IMR-90 (cell line): ENCODE measurements around the gene TEDC2. TPM values are rescaled to one million over a fixed set of nuclear protein-coding genes. Genes with fewer than 3 reads are reported as not detected.

Experiments
- ATAC-seq: fragments of 200-7000 bp; cut with Tn5 transposase; 2 replicates; pipeline ENCODE4 v1.9.1; 2020; ENCODE audit warnings: low read depth, mild to moderate bottlenecking, moderate library complexity
- BruUV-seq: library from RNA; stranded (reverse); fragments of 400-500 nt; replicated peaks from 2 replicates; lab custom pipeline; 2021; lab: Mats Ljungman, UMichigan
- CTCF ChIA-PET: fragments of 300-600 bp; formaldehyde crosslinking; extraction: SDS; loops from one replicate; lab custom pipeline; 2021; ENCODE audit warnings: antibody characterized with exemption; lab: Yijun Ruan, JAX
- POLR2A ChIA-PET: fragments of 300-600 bp; sonication (Branson Sonifier 250); formaldehyde crosslinking; loops from one replicate; lab custom pipeline; 2022; ENCODE audit warnings: antibody characterized with exemption; ENCODE audit not compliant: unreplicated experiment; lab: Charles Lee
- DNase-seq: peaks from one replicate; pipeline ENCODE4 v3.0.0; 2013
- H2AFZ ChIP-seq: replicated peaks from 2 replicates; pipeline ENCODE3; 2013; ENCODE audit warnings: low read length, mild to moderate bottlenecking; ENCODE audit not compliant: poor library complexity
- H2AK5ac ChIP-seq: 2 replicates; pipeline ENCODE4 v1.6.1; 2013; ENCODE audit warnings: low read depth, low read length, inconsistent platforms
- H2AK9ac ChIP-seq: replicated peaks from 2 replicates; pipeline ENCODE3; 2013; ENCODE audit warnings: mild to moderate bottlenecking, low read depth, low read length, moderate library complexity; ENCODE audit not compliant: poor library complexity
- H2BK120ac ChIP-seq: 2 replicates; pipeline ENCODE4 v1.6.1; 2013; ENCODE audit warnings: low read depth, low read length, inconsistent platforms
- H2BK15ac ChIP-seq: 3 replicates; pipeline ENCODE4 v1.6.1; 2013; ENCODE audit warnings: low read depth, low read length, inconsistent platforms
- H2BK20ac ChIP-seq: 2 replicates; pipeline ENCODE4 v1.6.1; 2013; ENCODE audit warnings: low read depth, mild to moderate bottlenecking, inconsistent platforms, low read length, moderate library complexity
- H2BK5ac ChIP-seq: 2 replicates; pipeline ENCODE4 v1.6.1; 2013; ENCODE audit warnings: mild to moderate bottlenecking, low read depth, low read length, inconsistent platforms; ENCODE audit not compliant: poor library complexity, severe bottlenecking
- H3K14ac ChIP-seq: replicated peaks from 2 replicates; pipeline ENCODE4 v1.6.1; 2013; ENCODE audit warnings: low read depth, low read length, inconsistent platforms
- H3K18ac ChIP-seq: 2 replicates; pipeline ENCODE4 v1.6.1; 2013; ENCODE audit warnings: low read depth, low read length, control low read depth
- H3K23ac ChIP-seq: 2 replicates; pipeline ENCODE4 v1.6.1; 2013; ENCODE audit warnings: low read depth, low read length, inconsistent platforms
- H3K27ac ChIP-seq: 2 replicates; pipeline ENCODE4 v1.5.1; 2013; ENCODE audit warnings: mild to moderate bottlenecking, control low read depth, low read length; ENCODE audit not compliant: insufficient read depth
- H3K27me3 ChIP-seq: 2 replicates; pipeline ENCODE4 v1.6.1; 2013; ENCODE audit warnings: low read length; ENCODE audit not compliant: control insufficient read depth, insufficient read depth
- H3K36me3 ChIP-seq: 2 replicates; pipeline ENCODE4 v1.6.1; 2013; ENCODE audit warnings: low read length, mixed read lengths; ENCODE audit not compliant: control insufficient read depth, insufficient read depth
- H3K4ac ChIP-seq: 2 replicates; pipeline ENCODE4 v1.6.1; 2013; ENCODE audit warnings: low read depth, low read length, inconsistent platforms
- H3K4me1 ChIP-seq: 2 replicates; pipeline ENCODE4 v1.6.1; 2013; ENCODE audit warnings: low read length, mixed read lengths; ENCODE audit not compliant: control insufficient read depth, insufficient read depth
- H3K4me2 ChIP-seq: 2 replicates; pipeline ENCODE4 v1.6.1; 2013; ENCODE audit warnings: low read depth, mild to moderate bottlenecking, control low read depth, low read length, moderate library complexity
- H3K4me3 ChIP-seq: 2 replicates; pipeline ENCODE4 v1.5.1; 2013; ENCODE audit warnings: low read depth, mild to moderate bottlenecking, control low read depth, low read length, moderate library complexity; ENCODE audit not compliant: insufficient read depth
- H3K56ac ChIP-seq: 2 replicates; pipeline ENCODE4 v1.6.1; 2013; ENCODE audit warnings: low read length, inconsistent platforms; ENCODE audit not compliant: insufficient read depth; ENCODE audit errors: extremely low read depth
- H3K79me1 ChIP-seq, 2 experiments: 2 replicates each; pipeline ENCODE4 v1.6.1; 2013; ENCODE audit warnings: low read length in 2 of 2, inconsistent platforms in 1 of 2, low read depth in 1 of 2
- H3K9ac ChIP-seq: 2 replicates; pipeline ENCODE4 v1.6.1; 2013; ENCODE audit warnings: low read depth, low read length, control low read depth
- H3K9me1 ChIP-seq: 2 replicates; pipeline ENCODE4 v1.6.1; 2013; ENCODE audit warnings: low read length, inconsistent platforms; ENCODE audit not compliant: insufficient read depth
- H3K9me3 ChIP-seq: 2 replicates; pipeline ENCODE4 v1.6.1; 2013; ENCODE audit warnings: low read length; ENCODE audit not compliant: control insufficient read depth, insufficient read depth
- H4K20me1 ChIP-seq: 2 replicates; pipeline ENCODE4 v1.6.1; 2013; ENCODE audit warnings: low read length, inconsistent platforms; ENCODE audit not compliant: insufficient read depth
- H4K5ac ChIP-seq: 2 replicates; pipeline ENCODE4 v1.6.1; 2013; ENCODE audit warnings: mild to moderate bottlenecking, low read depth, low read length, control low read depth
- H4K8ac ChIP-seq, 2 experiments: 2 replicates each; pipeline ENCODE4 v1.6.1; 2013; ENCODE audit warnings: low read depth in 2 of 2, low read length in 2 of 2, control low read depth in 1 of 2, inconsistent platforms in 1 of 2
- H4K91ac ChIP-seq: 2 replicates; pipeline ENCODE4 v1.6.1; 2013; ENCODE audit warnings: low read depth, low read length, inconsistent platforms; ENCODE audit not compliant: insufficient read depth
- BHLHE40 ChIP-seq: fragments of 150-350 bp; IDR thresholded peaks from 2 replicates; pipeline ENCODE4 v1.6.1; 2016; ENCODE audit warnings: mild to moderate bottlenecking, low read depth, low read length
- CEBPB ChIP-seq: IDR thresholded peaks from 2 replicates; pipeline ENCODE4 v1.6.1; 2012; ENCODE audit warnings: low read depth, low read length, improper control_type of control experiment
- FOS ChIP-seq: fragments of 150-350 bp; IDR thresholded peaks from 2 replicates; pipeline ENCODE4 v1.6.1; 2016; ENCODE audit warnings: low read depth, low read length
- MAFK ChIP-seq: IDR thresholded peaks from 2 replicates; pipeline ENCODE4 v1.6.1; 2012; ENCODE audit warnings: low read depth, low read length, improper control_type of control experiment
- MAZ ChIP-seq: IDR thresholded peaks from 2 replicates; pipeline ENCODE4 v1.6.1; 2012; ENCODE audit warnings: low read depth, mild to moderate bottlenecking, low read length, improper control_type of control experiment, moderate library complexity, borderline replicate concordance
- RAD21 ChIP-seq: IDR thresholded peaks from 2 replicates; pipeline ENCODE4 v1.6.1; 2012; ENCODE audit warnings: low read length, improper control_type of control experiment
- RFX5 ChIP-seq: IDR thresholded peaks from 2 replicates; pipeline ENCODE4 v1.8.0; 2012; ENCODE audit warnings: low read depth, mild to moderate bottlenecking, low read length, moderate library complexity
- SMC3 ChIP-seq: fragments of 150-350 bp; IDR thresholded peaks from 2 replicates; pipeline ENCODE4 v1.6.1; 2016; ENCODE audit warnings: low read depth, mild to moderate bottlenecking, antibody characterized with exemption, low read length, moderate library complexity
- WGBS, 2 experiments: methylation state at CpG; one replicate each; pipeline versions ENCODE4 v1.1.5 to v1.1.7; 2013; ENCODE audit warnings: missing lambda C conversion rate in 2 of 2; ENCODE audit not compliant: insufficient read length in 1 of 2; ENCODE audit errors: extremely low coverage in 2 of 2; 5-methylcytosine and 5-hydroxymethylcytosine counted together
- dilution Hi-C: fragments of 300-500 bp; cut with HindIII; formaldehyde crosslinking; loops from one replicate; pipeline ENCODE4 v1.14.3; 2018; ENCODE audit warnings: low sequenced_read_pairs; ENCODE audit not compliant: unreplicated experiment
- in situ Hi-C: fragments of 300-500 bp; cut with MboI; formaldehyde crosslinking; loops from 3 replicates; pipeline ENCODE4 v1.14.3; 2019; ENCODE audit warnings: low sequenced_read_pairs, inconsistent platforms, mixed read lengths
- intact Hi-C: fragments of 100-400 bp; cut with micrococcal nuclease; formaldehyde crosslinking; loops from 2 replicates; pipeline ENCODE4 v1.10.0; 2022
- polyA plus RNA-seq, 3 experiments: library from polyadenylated mRNA; depleted of rRNA; stranded (reverse); fragments of >200 nt; gene quantifications; 2 replicates each; pipeline ENCODE4 v1.2.3, GENCODE V29; 2012; ENCODE audit warnings: low replicate concordance in 1 of 3
- total RNA-seq: library from RNA; depleted of rRNA; stranded (reverse); fragments of >200 nt; gene quantifications from 2 replicates; pipeline ENCODE4 v1.2.3, GENCODE V29; 2012

The TEDC2 gene
- total and polyA plus RNA-seq, 2 of the 4 experiments (the other 2 are of a cell fraction): 3.6 to 7.3 TPM

- Histone ChIP-seq H3K14ac (no peak overlapping the region), H4K20me1 (peaks cover 17% of the 10 kb centered on the region), H3K9me1 (peaks cover 8% of the 10 kb centered on the region), H2BK5ac (no peak overlapping the region), H3K4me2 (peak overlapping the region; percentile 57), H3K79me1 (peaks cover 10 to 40% of the 10 kb centered on the region in 2 experiments; a peak in 2 of 4 replicates), H4K8ac (no peak overlapping the region), H3K18ac (no peak overlapping the region), H2AK5ac (no peak overlapping the region), H2BK120ac (no peak overlapping the region), H3K27ac (no peak overlapping the region), H3K4me1 (peaks cover 24% of the 10 kb centered on the region), H2BK15ac (no peak overlapping the region), H3K9me3 (no peaks in the 10 kb centered on the region), H3K27me3 (no peaks in the 10 kb centered on the region; the same call in 1 of the 2 replicates), H4K5ac (no peak overlapping the region), H3K4me3 (peak overlapping the region; percentile 27; the same call in 1 of the 2 replicates), H2AFZ (peak overlapping the region; percentile 78), H3K23ac (no peak overlapping the region), H2AK9ac (peak overlapping the region; percentile 81), H3K36me3 (no peaks in the 10 kb centered on the region), H3K56ac (no peak overlapping the region), H2BK20ac (no peak overlapping the region), H4K91ac (no peak overlapping the region), H3K9ac (no peak overlapping the region), H3K4ac (no peak overlapping the region)
- POLR2A ChIA-PET: interaction anchor here (0.6 kb wide), 1 partner anchor 16 kb away, joined by 8 read pairs; no protein-coding TSS in a partner anchor
- 62% methylated on average over 29 of the region's 61 CpGs; no CpG with 5 or more reads in 1 of the 2 experiments for WGBS, 2 experiments
- DNase-seq: no peak
- ATAC-seq: no peak
- CTCF ChIA-PET: no interaction called here
- in situ Hi-C loops: no loop called here
- intact Hi-C loops: no loop called here
- TF ChIP-seq RFX5 (no peak), MAZ (no peak), SMC3 (no peak), CEBPB (no peak), FOS (no peak), BHLHE40 (no peak), MAFK (no peak), RAD21 (no peak)
- no TSS peak for BruUV-seq
- dilution Hi-C loops: no loop called here
These were observed 12.0 kb downstream of the TEDC2 start for GRCh38 chr16:2471653-2472487.
